Stimulated activated naive CD8-positive, alpha-beta T cell treated with anti-CD3 and anti-CD28 coated beads, Interleukin-15, Interleukin-2, amounts not matched to agents 100 ng/mL and 50 ng/mL, for 24 hours (primary cell): Measurements from ENCODE around the gene RRM1.

Experiments used
- H3K27ac Mint-ChIP-seq: one replicate; pipeline ENCODE4 v1.8.0; 2021; ENCODE audit warnings: mild to moderate bottlenecking, mixed read lengths
- H3K27me3 Mint-ChIP-seq: one replicate; pipeline ENCODE4 v1.8.0; 2021; ENCODE audit warnings: mixed read lengths
- H3K36me3 Mint-ChIP-seq: one replicate; pipeline ENCODE4 v1.8.0; 2021; ENCODE audit warnings: low read depth, mixed read lengths
- H3K4me1 Mint-ChIP-seq: one replicate; pipeline ENCODE4 v1.8.0; 2021; ENCODE audit warnings: low read depth, mixed read lengths
- H3K4me3 Mint-ChIP-seq: one replicate; pipeline ENCODE4 v1.8.0; 2021; ENCODE audit warnings: mild to moderate bottlenecking, mixed read lengths
- H3K9me3 Mint-ChIP-seq: one replicate; pipeline ENCODE4 v1.8.0; 2021; ENCODE audit warnings: mixed read lengths

Gene RRM1

GRCh38 chr11:4181782-4182721, 87.5 kb downstream of the RRM1 start:
- Mint-ChIP-seq H3K4me3 (no peak overlapping the region), H3K36me3 (no peaks in the 10 kb centered on the region), H3K27ac (no peak overlapping the region), H3K4me1 (no peaks in the 10 kb centered on the region), H3K27me3 (peaks cover 12% of the 10 kb centered on the region), H3K9me3 (no peaks in the 10 kb centered on the region)

- H3K9me3 Mint-ChIP-seq = no peaks in the 10 kb centered on the region
- no peak overlapping the region for H3K27ac Mint-ChIP-seq
- H3K36me3 Mint-ChIP-seq = no peaks in the 10 kb centered on the region
- no peak overlapping the region for H3K4me3 Mint-ChIP-seq
- peaks cover 1% of the 10 kb centered on the region for H3K27me3 Mint-ChIP-seq
- peaks cover 5% of the 10 kb centered on the region for H3K4me1 Mint-ChIP-seq
Measured at GRCh38 chr11:4183410-4184057, 88.9 kb downstream of the RRM1 start.

GRCh38 chr11:4184163-4184916, 89.7 kb downstream of the RRM1 start:
- peaks cover 5% of the 10 kb centered on the region for H3K4me1 Mint-ChIP-seq
- no peaks in the 10 kb centered on the region for H3K27me3 Mint-ChIP-seq
- no peak overlapping the region for H3K4me3 Mint-ChIP-seq
- H3K27ac Mint-ChIP-seq = no peak overlapping the region
- H3K9me3 Mint-ChIP-seq = no peaks in the 10 kb centered on the region
- H3K36me3 Mint-ChIP-seq = no peaks in the 10 kb centered on the region

GRCh38 chr11:4185561-4185960, 91.0 kb downstream of the RRM1 start:
- H3K4me1 Mint-ChIP-seq = peaks cover 5% of the 10 kb centered on the region
- H3K4me3 Mint-ChIP-seq = no peak overlapping the region
- no peaks in the 10 kb centered on the region for H3K9me3 Mint-ChIP-seq
- no peak overlapping the region for H3K27ac Mint-ChIP-seq
- no peaks in the 10 kb centered on the region for H3K27me3 Mint-ChIP-seq
- no peaks in the 10 kb centered on the region for H3K36me3 Mint-ChIP-seq

- Mint-ChIP-seq H3K9me3 (no peaks in the 10 kb centered on the region), H3K27ac (no peak overlapping the region), H3K4me1 (peaks cover 5% of the 10 kb centered on the region), H3K36me3 (no peaks in the 10 kb centered on the region), H3K4me3 (peak overlapping the region; percentile 69), H3K27me3 (no peaks in the 10 kb centered on the region)
Measured at GRCh38 chr11:4186464-4187054, 92.0 kb downstream of the RRM1 start.

GRCh38 chr11:4187055-4187988, 92.7 kb downstream of the RRM1 start:
- H3K36me3 Mint-ChIP-seq = no peaks in the 10 kb centered on the region
- H3K27ac Mint-ChIP-seq = no peak overlapping the region
- H3K4me3 Mint-ChIP-seq = peak overlapping the region; percentile 69
- H3K4me1 Mint-ChIP-seq = peaks cover 5% of the 10 kb centered on the region
- no peaks in the 10 kb centered on the region for H3K9me3 Mint-ChIP-seq
- no peaks in the 10 kb centered on the region for H3K27me3 Mint-ChIP-seq
